HG02970 (cell line): Measurements from ENCODE around the gene DHX8.
"Not testable (repeated sequence)": the region's sequence is repeated elsewhere in the genome, so short reads cannot be mapped to it uniquely, and the experiment has no call there.

Source experiments
- ATAC-seq: cut with Tn5 transposase; IDR thresholded peaks from one replicate; pipeline ENCODE4 v1.9.1; 2021; ENCODE audit warnings: mild to moderate bottlenecking, moderate library complexity, moderate number of reproducible peaks; ENCODE audit not compliant: unreplicated experiment, low FRiP score

DHX8 gene

DNA sequence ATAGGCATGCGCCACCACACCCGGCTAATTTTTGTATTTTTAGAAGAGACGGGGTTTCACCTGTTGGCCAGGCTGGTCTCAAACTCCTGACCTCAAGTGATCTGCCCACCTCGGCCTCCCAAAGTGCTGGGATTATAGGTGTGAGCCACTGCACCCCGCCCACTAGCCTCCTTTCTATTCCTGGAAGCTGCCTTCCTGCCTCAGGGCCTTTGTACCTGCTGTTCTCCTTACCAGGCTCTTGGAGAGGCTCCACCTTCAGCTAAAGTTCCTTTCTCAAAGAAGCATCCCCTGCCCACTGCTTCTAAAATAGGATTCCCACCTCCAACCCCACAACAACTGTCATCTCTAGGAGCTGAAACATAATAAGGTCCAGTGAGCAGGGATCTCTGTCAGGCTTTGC, 23.9 kb upstream of the DHX8 start:
- not testable (repeated sequence) for ATAC-seq

DNA sequence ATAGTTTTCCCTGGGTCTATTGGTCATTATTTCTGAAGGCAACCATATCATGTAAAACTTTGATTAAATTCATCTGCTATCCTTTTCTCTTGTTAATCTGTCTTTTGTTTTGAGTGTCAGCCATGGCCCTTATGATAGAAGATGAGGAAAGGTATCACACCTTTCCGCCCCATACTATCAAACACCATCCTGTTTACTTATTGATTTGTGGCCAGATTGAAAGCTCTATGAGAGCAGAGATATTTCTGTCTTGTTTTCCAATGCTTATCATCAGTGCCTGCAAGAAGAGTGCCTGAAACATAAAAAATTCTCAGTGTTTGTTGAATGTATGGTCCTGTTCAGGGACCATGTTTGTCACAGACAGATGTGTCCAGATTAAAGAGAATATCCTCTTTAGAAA, 22.6 kb upstream of the DHX8 start:
- ATAC-seq, result no peak

DNA sequence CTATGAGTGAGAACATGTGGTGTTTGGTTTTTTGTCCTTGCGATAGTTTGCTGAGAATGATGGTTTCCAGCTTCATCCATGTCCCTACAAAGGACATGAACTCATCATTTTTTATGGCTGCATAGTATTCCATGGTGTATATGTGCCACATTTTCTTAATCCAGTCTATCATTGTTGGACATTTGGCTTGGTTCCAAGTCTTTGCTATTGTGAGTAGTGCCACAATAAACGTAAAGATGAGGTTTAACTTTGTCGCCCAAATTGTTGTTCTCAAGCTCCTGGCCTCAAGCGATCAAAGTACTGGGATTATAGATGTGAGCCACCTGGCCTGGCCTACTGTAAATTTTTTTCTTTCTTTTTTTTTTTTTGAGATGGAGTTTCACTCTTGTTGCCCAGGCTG, 21.2 kb upstream of the DHX8 start:
- not testable (repeated sequence) for ATAC-seq

DNA sequence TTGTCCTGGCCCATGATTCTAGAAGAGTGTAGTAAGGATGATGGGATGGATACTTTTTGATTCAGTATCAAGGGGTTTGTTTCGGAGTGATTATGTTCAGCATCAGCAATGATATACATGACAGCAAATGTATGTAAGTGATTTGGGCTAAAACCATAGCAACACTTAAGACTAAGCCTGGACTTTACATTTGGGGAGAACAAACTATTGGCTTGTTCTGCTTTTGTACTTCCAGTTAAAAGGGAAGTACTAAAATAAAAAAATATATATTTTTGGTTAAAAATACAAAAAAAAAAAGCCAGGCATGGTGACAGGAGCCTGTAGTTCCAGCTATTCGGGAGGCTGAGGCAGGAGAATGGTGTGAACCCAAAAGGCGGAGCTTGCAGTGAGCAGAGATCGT, 20.5 kb upstream of the DHX8 start:
- no peak for ATAC-seq

DNA sequence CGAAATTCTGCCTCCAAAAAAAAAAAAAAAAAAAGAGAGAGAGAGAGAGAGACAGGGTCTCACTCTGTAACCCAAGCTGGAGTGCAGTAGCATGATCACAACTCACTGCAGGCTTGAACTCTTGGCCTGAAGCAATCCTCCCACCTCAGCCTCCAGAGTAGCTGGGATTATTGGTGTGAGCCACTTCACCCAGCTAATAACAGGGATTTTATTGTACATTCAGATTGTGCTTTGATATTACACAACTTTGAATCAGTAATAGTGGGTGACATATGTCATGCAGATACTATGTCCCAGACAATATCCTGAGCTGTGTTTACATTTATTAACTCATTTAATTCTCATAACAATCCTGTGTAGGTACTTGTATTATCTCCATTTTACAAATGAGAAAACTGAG, 19.7 kb upstream of the DHX8 start:
- ATAC-seq, result no peak

DNA sequence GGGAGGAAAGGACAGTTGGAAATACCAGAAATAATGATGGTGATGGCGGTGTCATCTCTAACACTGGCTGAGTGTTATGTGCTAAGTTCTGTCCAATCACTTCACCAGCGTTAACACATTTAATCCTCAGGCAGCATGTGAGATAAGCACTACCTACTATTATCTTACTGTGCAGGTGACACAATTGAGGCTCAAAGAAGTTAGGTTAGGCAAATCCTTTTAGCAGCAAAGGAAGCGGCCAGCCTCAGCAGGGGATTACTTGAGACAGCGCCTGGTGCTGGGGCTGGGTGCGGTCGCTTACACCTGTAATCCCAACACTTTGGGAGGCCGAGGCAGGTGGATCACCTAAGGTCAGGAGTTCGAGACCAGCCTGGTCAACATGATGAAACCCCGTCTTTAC, 18.7 kb upstream of the DHX8 start:
- no peak for ATAC-seq

DNA sequence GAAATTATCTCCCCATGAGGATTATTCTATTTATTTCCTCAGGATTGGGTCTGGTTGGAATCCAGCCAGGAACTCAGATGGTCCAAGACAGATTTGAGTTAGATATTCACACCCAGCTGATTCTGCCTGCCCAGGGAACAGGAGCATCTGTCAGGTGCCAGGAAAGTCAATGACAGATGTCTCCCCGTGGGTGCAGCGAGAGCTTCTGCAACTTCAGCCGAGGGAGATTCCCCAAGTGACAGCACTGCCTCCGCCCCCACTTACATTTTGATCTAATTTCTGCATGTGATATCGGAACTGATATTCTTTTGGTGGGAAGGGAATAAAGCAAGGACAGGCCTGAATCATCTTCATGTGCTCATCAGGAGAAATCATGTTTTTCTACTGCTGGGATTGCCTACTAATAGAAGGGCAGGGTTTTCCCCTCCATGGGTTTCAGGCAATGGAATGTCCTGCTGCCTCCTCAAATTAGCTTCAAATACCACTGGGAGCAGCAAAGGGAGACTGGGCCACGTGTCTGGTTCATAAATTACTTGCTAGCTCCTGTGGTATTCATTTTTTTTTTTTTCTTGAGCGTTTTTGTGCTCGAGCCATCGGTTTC, 15.7 kb upstream of the DHX8 start:
- no peak for ATAC-seq

DNA sequence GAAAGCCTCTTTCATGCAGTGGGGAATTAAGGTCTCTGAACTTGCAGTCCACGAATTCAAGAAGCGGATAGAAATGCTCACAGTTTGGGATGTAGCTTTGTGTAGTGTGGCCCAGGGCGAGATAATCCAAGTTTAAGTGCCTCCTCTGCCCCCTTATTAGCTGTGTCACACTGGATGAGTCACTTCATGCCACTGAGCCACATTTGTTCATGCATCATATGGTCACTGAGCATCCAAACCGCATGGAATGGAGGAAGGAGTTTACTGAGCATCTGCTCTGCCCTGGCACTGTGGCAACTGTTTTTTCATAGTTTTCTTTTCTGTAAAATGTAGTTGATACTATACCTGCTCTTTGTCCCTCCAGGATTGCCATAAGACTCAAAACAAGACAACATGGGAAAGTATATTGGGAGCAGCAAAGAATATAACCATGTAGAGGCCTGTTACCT, 15.1 kb upstream of the DHX8 start:
- no peak for ATAC-seq

DNA sequence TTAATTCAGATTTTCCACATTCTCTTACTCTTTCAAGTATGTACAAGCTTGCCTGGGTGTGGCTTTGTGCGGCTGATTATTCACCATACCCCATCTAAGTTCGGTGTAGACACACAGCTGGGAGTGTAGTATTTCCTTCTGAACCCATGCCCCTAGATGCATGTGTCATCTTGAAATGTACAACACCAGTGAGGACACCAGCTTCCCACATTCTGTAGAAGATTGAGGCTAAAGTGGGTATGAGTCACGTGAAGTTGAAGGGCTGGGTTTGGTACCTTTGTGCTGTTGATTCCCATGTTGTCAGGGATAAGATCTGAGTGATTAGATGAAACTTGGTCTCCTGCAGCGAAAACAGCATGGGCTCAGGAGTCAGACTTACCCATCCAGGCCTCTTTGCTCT, 14.6 kb upstream of the DHX8 start:
- no peak for ATAC-seq

DNA sequence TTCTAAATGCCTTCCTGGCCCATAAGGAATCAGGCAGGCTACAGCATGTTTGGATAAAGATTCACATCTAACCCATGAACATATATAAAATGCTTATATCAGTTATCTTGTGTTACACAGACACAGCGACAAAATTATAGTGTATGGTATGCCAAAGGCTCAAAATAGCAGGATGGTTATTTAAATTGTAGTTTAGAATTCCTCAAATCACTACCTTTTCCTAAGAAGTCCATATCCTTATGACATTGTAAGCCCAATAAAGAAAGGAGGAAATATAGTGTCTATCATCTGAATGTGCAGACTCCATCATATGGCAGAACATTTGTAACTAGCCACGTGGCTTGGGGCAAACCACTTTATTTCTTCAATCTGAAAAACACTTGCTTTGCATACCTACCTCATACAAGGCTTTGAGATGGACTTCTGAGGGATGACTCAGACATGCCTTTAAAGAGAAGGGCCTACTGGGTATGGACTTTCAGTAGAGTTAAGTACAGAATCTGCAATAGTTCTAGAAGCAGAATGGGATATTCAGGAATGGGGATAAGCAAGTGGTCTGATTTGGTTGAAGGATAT, 12.1 kb upstream of the DHX8 start:
- no peak for ATAC-seq

DNA sequence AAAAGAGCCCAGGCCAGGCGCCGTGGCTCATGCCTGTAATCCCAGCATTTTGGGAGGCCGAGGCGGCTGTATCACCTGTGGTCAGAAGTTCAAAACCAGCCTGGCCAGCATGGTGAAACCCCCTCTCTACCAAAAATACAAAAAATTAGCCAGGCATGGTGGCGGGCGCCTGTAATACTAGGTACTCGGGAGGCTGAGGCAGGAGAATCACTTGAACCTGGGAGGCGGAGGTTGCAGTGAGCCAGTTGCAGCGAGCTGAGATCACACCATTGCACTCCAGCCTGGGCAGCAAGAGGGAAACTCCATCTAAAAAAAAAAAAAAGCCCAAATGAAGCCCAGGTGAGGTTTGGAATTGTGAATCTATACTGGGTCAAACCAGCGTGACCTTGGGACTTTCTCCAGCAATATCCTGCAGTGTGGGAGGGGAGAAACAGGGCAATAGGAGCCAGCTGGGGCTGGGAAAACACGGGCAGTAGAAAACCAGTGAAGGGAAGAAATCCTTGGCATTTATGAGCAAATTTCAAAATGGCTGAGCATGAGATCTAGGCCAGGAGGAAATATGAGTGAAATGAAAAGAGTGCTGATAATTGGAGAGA, 8.2 kb upstream of the DHX8 start:
- ATAC-seq, result no peak

DNA sequence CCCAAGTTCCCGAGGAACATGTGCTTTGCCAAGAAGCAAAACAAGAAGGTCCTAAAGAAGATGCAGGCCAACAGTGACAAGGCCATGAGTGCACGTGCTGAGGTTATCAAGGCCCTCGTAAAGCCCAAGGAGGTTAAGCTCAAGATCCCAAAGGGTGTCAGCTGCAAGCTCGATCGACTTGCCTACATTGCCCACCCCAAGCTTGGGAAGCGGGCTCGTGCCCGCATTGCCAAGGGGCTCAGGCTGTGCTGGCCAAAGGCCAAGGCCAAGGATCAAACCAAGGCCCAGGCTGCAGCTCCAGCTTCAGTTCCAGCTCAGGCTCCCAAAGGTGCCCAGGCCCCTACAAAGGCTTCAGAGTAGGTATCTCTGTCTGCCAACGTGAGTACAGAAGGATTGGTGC, 7.5 kb upstream of the DHX8 start:
- ATAC-seq, result not testable (repeated sequence)

DNA sequence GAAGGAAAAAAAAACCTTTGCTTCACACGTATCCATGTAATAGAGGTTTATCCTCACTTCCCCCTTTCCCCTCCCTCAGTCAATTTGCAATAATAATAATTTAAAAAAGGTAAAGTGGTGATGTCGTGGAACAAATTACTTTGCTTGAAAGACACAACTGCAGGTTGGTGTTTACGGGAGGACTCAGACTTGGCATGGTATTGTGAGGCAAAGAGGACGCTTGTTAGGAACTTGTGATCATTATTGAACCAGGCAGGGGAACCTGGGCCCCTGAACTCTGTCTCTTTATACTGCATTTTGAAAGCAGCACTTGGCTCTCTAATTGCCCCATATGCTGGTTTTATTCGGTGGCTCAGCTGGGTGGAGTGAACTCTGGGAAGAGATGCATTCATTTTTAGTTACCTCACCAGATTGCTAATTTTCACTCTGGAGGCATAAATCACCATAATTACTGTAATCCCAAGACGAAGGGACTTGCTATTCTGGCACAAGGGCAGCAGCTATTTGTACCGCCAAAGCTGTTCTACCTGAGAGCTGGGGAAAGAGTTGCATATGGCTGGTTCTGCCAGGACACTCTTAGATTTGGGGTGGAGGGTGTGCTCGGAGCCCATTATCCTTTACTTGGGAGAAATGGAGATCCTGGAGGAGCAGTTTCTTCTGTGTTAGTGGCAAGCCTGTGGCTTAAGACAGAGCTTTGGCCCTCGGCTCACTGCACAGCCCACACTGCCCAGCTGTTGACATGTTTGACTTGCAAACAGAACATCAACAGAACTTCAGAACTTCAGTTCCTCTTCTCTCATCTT, 5.7 kb upstream of the DHX8 start:
- ATAC-seq, result no peak

DNA sequence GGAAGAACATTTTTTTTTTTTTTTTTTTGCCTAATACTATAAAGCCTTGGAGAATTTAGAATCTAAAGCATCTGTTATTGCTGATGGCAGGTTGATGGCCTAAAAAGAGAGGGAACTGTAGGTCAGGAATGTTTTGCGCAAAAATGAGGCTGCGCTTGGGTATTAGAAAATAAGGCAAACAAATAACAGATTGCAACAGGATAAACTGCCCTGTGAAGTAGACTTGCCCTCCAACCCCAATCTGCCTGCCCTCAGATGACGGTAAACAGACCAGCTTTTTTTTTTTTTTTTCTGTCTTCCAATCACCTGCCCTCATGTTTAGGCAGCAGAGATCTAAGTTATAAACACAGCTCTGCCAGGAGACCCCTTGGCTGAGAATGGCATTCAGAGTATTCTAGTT, 3.8 kb upstream of the DHX8 start:
- no peak for ATAC-seq

DNA sequence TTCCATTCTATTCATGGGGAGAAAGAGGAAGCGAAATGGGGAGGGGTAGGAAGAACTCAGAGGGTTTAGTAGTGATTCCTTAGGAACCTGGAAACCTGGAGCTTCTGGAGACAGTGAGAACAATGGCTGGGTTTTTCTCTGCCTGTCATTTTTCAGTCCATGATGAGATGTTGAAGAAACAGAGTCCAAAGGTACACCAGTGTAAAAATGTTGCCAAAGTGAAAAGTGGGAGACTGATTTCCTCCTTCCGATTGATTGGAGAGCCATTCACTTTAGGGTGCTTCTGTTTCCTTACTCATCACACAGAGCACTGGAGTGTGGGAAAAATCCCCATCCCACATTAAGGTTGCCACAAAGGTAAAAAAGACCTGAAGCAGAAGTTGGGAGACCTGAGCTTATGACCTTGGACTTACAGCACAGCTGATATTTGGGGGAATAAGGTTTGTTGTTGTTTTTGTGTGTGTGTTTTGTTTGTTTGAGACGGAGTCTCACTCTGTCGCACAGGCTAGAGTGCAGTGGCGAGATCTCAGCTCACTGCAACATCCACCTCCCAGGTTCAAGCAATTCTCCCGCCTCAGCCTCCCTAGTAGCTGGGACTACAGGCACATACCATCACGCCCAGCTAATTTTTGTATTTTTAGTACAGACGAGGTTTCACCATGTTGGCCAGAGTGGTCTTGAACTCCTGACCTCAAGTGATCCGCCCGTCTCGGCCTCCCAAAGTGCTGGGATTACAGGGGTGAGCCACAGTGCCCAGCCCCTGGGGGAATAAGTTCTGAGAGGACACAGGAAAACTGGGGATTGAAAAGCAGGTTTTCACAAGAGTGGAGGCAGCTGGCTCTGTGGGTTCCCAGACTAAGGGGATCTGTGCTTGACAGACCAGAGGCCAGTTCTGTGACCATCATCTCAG, 1.4 kb upstream of the DHX8 start:
- ATAC-seq, result no peak

DNA sequence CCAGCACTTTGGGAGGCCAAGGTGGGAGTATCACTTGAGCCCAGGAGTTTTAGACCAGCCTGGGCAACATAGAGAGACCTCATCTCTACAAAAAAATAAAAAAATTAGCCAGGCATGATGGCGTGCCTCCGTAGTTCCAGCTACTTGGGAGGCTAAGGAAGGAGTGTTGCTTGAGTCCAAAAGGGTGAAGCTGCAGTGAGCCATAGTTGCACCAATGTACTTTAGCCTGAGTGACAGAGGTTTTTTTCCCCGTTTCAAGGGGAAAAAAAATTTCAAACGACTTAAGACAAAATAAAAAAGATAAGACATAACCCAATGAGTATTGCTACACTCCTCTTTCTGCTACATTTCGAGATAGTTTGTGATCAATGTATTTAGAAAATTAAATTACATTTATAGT, 6.8 kb downstream of the DHX8 start:
- no peak for ATAC-seq

DNA sequence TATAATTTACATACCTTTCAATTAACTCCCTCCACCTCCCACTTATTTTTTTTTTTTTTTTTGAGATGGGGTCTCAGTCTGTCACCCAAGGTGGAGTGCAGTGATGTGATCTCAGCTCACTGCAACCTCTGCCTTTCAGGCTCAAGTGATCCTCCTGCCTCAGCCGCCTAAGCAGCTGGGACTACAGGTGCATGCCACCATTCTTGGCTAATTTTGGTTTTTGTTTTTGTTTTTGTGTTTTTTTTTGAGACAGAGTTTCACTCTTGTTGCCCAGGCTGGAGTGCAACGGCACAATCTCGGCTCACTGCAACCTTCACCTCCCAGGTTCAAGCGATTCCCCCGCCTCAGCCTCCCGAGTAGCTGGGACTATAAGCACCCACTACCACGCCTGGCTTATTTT, 25.7 kb downstream of the DHX8 start:
- ATAC-seq, result not testable (repeated sequence)

DNA sequence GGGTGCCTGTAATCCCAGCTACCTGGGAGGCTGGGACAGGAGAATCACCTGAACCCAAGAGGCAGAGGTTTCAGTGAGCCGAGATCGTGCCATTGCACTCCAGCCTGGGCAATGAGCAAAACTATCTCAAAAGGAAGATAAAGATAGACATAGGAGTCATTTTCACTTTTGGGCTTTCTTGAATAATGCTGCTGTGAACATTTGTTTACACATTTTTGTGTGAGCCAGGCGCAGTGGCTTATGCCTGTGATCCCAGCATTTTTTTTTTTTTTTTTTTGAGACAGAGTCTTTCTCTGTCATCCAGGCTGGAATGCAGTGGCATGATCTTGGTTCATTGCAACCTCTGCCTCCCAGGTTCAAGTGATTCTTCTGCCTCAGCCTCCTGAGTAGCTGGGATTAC, 27.4 kb downstream of the DHX8 start:
- not testable (repeated sequence) for ATAC-seq

DNA sequence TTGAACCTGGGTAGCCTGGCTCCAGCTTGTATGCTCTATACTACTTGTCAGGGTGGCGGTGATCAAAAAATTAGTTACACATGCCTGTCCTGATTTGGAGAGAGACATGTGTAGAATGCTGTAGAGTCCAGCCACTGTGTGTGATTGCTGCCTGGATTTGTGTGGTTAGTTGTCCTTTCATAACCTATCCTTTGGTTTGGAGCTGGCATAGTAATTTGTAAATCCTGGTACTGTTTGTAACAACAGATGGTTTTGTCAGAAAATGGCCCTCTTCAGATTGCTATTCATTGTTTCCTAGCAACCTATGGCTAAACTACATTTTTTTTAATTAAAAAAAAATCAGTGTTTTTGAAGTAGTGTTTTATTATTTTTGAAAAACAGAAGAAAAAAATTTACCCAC, 31.9 kb downstream of the DHX8 start:
- ATAC-seq, result no peak

DNA sequence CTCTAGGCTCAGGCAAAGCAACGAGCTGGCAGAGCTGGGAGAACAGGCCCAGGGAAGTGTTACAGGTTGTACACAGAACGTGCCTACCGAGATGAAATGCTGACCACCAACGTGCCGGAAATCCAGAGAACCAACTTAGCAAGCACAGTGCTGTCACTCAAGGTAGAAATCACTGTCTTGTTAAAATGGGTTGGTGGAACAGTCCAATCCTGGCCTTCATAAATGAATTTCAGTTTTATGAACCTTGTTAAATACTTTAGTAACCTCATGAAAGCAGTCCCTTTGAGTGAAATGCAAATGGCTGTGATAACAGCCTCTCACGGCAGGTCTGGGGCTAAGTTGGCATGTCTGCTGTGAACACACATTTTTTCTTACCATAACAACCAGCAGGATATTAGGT, 33.4 kb downstream of the DHX8 start:
- ATAC-seq, result no peak
